Measurements from ENCODE around the gene DPP10. TPM values are rescaled to one million over a fixed set of nuclear protein-coding genes. Genes with fewer than 3 reads are reported as not detected.

Gene DPP10
- total RNA-seq, 2 donors from 2014 or later = not detected

DNA sequence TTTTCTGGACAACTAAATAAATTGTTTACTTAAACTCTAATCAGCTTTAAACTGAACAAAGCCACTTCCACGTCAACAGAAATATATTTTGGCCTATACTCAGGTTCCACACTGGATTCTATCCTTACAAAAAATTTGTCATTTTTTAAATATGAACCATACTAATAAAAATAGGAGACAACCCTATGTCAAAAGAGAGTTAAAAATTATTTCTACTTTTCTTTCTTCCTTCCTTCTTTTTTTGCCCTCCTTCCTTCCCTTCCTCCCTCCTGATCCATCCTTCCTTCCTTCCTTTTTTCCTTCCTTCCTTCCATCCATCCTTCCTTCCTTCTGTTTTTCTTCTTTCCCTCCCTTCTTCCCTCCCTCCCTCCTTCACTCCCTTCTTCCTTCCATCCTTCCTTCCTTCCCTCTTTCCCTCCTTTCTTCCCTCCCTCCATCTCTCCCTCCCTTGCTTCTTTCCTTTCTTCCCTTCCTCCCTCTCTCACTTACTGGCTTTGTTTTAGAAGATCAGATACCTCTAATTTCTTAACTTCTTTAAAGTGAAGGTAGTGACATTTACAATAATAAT, 1444.9 kb downstream of the DPP10 start:
- H3K27me3 ChIP-seq (replicated peaks; ENCODE audit: insufficient read depth) = no peaks in the 10 kb centered on the region
- H3K36me3 ChIP-seq = no peaks in the 10 kb centered on the region
- TF ChIP-seq, protein P1, sequence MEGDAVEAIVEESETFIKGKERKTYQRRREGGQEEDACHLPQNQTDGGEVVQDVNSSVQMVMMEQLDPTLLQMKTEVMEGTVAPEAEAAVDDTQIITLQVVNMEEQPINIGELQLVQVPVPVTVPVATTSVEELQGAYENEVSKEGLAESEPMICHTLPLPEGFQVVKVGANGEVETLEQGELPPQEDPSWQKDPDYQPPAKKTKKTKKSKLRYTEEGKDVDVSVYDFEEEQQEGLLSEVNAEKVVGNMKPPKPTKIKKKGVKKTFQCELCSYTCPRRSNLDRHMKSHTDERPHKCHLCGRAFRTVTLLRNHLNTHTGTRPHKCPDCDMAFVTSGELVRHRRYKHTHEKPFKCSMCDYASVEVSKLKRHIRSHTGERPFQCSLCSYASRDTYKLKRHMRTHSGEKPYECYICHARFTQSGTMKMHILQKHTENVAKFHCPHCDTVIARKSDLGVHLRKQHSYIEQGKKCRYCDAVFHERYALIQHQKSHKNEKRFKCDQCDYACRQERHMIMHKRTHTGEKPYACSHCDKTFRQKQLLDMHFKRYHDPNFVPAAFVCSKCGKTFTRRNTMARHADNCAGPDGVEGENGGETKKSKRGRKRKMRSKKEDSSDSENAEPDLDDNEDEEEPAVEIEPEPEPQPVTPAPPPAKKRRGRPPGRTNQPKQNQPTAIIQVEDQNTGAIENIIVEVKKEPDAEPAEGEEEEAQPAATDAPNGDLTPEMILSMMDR (IDR thresholded peaks at IDR 0.05) = no peak
- ATAC-seq (ENCODE audit: insufficient number of reproducible peaks, low FRiP score, low read depth) (no peak), DNase-seq (ENCODE audit: low spot score) (no peak)
- H3K4me3 ChIP-seq = no peak overlapping the region
- no peaks in the 10 kb centered on the region for H3K4me1 ChIP-seq (ENCODE audit: control insufficient read depth in 1 of 2, low read depth in 2 of 2)
- H3K9me3 ChIP-seq = no peaks in the 10 kb centered on the region
- H3K27ac ChIP-seq = no peak overlapping the region
